K562 (cell line): ENCODE results near the gene MKNK1. TPM values are rescaled to one million over a fixed set of nuclear protein-coding genes. Genes with fewer than 3 reads are reported as not detected.
A peak's percentile ranks its signal among the peaks of the same experiment; 100 is the strongest.

Experiments
- ATAC-seq: fragments of 200-7000 bp; cut with Tn5 transposase; 3 replicates; pipeline ENCODE4 v1.9.1; 2020; ENCODE audit warnings: moderate library complexity
- BruUV-seq: library from RNA; stranded (reverse); fragments of 400-500 nt; replicated peaks from 2 replicates; lab custom pipeline; 2021; lab: Mats Ljungman, UMichigan
- CTCF ChIA-PET: fragments of 300-600 bp; formaldehyde crosslinking; extraction: SDS; loops from one replicate; lab custom pipeline; 2021; ENCODE audit warnings: low intra/inter-chr PET ratio; lab: Yijun Ruan, JAX
- POLR2A ChIA-PET: fragments of 300-600, 350-650 bp; sonication (Branson Sonifier 250); formaldehyde crosslinking; extraction: SDS; loops from one replicate; lab custom pipeline; 2021; ENCODE audit warnings: antibody characterized with exemption, inconsistent platforms; lab: Yijun Ruan, JAX
- DNase-seq, 4 experiments: peaks; one replicate each; pipeline versions ENCODE4 v3.0.0 to v3.0.0-alpha.2; 2011 to 2018; ENCODE audit warnings: low spot score in 3 of 4, mixed read lengths in 3 of 4; ENCODE audit errors: extremely low read depth in 1 of 4
- FAIRE-seq: peaks from 2 replicates; lab custom pipeline; 2011; peaks lifted over from hg19 to GRCh38; lab: Jason Lieb, UNC
- H2AFZ ChIP-seq: 2 replicates; pipeline ENCODE4 v1.6.0; 2011; ENCODE audit warnings: low read depth, low read length, control low read depth, inconsistent platforms
- H3K27ac ChIP-seq: fragments of 200-600 bp; 3 replicates; pipeline ENCODE4 v1.8.0; 2011; ENCODE audit warnings: low read depth, mild to moderate bottlenecking, control low read depth, inconsistent platforms, low read length, moderate library complexity, mixed read lengths; ENCODE audit errors: extremely low read depth
- H3K27me3 ChIP-seq, 2 experiments: fragments of 300-600 bp in 1 of 2; 2 replicates in 1 of 2; 3 replicates in 1 of 2; pipeline versions ENCODE4 v1.6.0 to v1.8.0; 2011; ENCODE audit warnings: inconsistent platforms in 2 of 2, low read length in 2 of 2, mild to moderate bottlenecking in 1 of 2, mixed read lengths in 1 of 2, moderate library complexity in 1 of 2; ENCODE audit not compliant: control insufficient read depth in 2 of 2, insufficient read depth in 2 of 2
- H3K36me3 ChIP-seq: fragments of 300-600 bp; 3 replicates; pipeline ENCODE4 v1.8.0; 2011; ENCODE audit warnings: mild to moderate bottlenecking, low read length, inconsistent platforms; ENCODE audit not compliant: control insufficient read depth, insufficient read depth
- H3K4me1 ChIP-seq, 2 experiments: fragments of 200-600 bp in 1 of 2; replicated peaks in 1 of 2; 2 replicates in 1 of 2; 3 replicates in 1 of 2; pipeline versions ENCODE4 v1.5.1 to v1.8.0; 2011; ENCODE audit warnings: inconsistent platforms in 2 of 2, low read length in 2 of 2, mild to moderate bottlenecking in 1 of 2, mixed read lengths in 1 of 2, moderate library complexity in 1 of 2; ENCODE audit not compliant: control insufficient read depth in 2 of 2, insufficient read depth in 2 of 2
- H3K4me2 ChIP-seq: 2 replicates; pipeline ENCODE4 v1.6.1; 2011; ENCODE audit warnings: low read length, control low read depth, inconsistent platforms, mixed read lengths; ENCODE audit not compliant: insufficient read depth
- H3K4me3 ChIP-seq: fragments of 200-600 bp; sonication (generic), shearing (Covaris generic); 2 replicates; pipeline ENCODE4 v1.5.1; 2016; ENCODE audit warnings: control low read depth, inconsistent platforms
- H3K79me2 ChIP-seq: fragments of 200-600 bp; 3 replicates; pipeline ENCODE4 v1.8.0; 2011; ENCODE audit warnings: low read length, inconsistent platforms; ENCODE audit not compliant: control insufficient read depth, insufficient read depth
- H3K9ac ChIP-seq, 2 experiments: 2 replicates each; pipeline versions ENCODE4 v1.6.0 to v1.6.1; 2011; ENCODE audit warnings: low read depth in 2 of 2, low read length in 2 of 2, control low read depth in 1 of 2, inconsistent platforms in 1 of 2, mild to moderate bottlenecking in 1 of 2, mixed read lengths in 1 of 2; ENCODE audit not compliant: insufficient read depth in 1 of 2
- H3K9me1 ChIP-seq: one replicate; pipeline ENCODE4 v1.6.0; 2011; ENCODE audit warnings: inconsistent platforms, mild to moderate bottlenecking, low read length, moderate library complexity; ENCODE audit not compliant: control insufficient read depth, insufficient read depth
- H3K9me3 ChIP-seq: replicated peaks from 2 replicates; pipeline ENCODE4 v1.5.1; 2011; ENCODE audit warnings: low read depth, low read length, inconsistent platforms; ENCODE audit not compliant: control insufficient read depth, insufficient read depth
- H4K20me1 ChIP-seq: replicated peaks from 2 replicates; pipeline ENCODE4 v1.6.1; 2011; ENCODE audit warnings: low read length, inconsistent platforms, mixed read lengths; ENCODE audit not compliant: control insufficient read depth, insufficient read depth
- CSDE1 ChIP-seq, 2 experiments: fragments of 450-650 bp; IDR thresholded peaks; 2 replicates each; pipeline ENCODE4 v1.6.1; 2016; ENCODE audit warnings: mild to moderate bottlenecking in 1 of 2
- EWSR1 ChIP-seq: fragments of 450-650 bp; IDR thresholded peaks from 2 replicates; pipeline ENCODE4 v1.6.1; 2018; ENCODE audit warnings: borderline replicate concordance, mild to moderate bottlenecking, low read depth, moderate library complexity; ENCODE audit not compliant: partially characterized antibody
- GABPB1 ChIP-seq: sonication (generic); formaldehyde crosslinking; IDR thresholded peaks from 2 replicates; pipeline ENCODE4 v1.8.0; 2022; ENCODE audit warnings: mild to moderate bottlenecking, missing genetic modification reagents
- KLF10 ChIP-seq: fragments of 250-450 bp; sonication (Bioruptor Pico); IDR thresholded peaks from 2 replicates; pipeline ENCODE4 v1.6.1; 2021; ENCODE audit warnings: matching md5 sums
- LCOR ChIP-seq: sonication (generic); formaldehyde crosslinking; IDR thresholded peaks from 2 replicates; pipeline ENCODE4 v1.8.0; 2022; ENCODE audit warnings: mild to moderate bottlenecking, missing genetic modification reagents
- MTA3 ChIP-seq: fragments of 450-650 bp; formaldehyde crosslinking; IDR thresholded peaks from 2 replicates; pipeline ENCODE4 v1.6.1; 2017; ENCODE audit warnings: mild to moderate bottlenecking, borderline replicate concordance
- NCOR1 ChIP-seq: fragments of 450-650 bp; IDR thresholded peaks from 2 replicates; pipeline ENCODE4 v1.6.1; 2016; ENCODE audit warnings: mild to moderate bottlenecking, moderate library complexity
- NELFE ChIP-seq: IDR thresholded peaks from 2 replicates; pipeline ENCODE4 v1.6.1; 2011; ENCODE audit warnings: mild to moderate bottlenecking; ENCODE audit not compliant: insufficient read depth, insufficient read length
- RHOXF2B ChIP-seq: fragments of 250-450 bp; sonication (Bioruptor Pico); conservative IDR thresholded peaks from 2 replicates; pipeline ENCODE4 v1.5.1; 2021
- SMARCA4 ChIP-seq: fragments of 450-650 bp; IDR thresholded peaks from 2 replicates; pipeline ENCODE4 v1.6.1; 2016
- SMC3 ChIP-seq: conservative IDR thresholded peaks from 2 replicates; pipeline ENCODE4 v1.6.1; 2011; ENCODE audit warnings: low read depth, low read length, improper control_type of control experiment; ENCODE audit not compliant: insufficient read depth
- TCF3 ChIP-seq: sonication (generic); formaldehyde crosslinking; IDR thresholded peaks from 2 replicates; pipeline ENCODE4 v1.4.0; 2020; ENCODE audit warnings: mild to moderate bottlenecking, missing genetic modification reagents
- ZNF695 ChIP-seq: fragments of 450-650 bp; formaldehyde crosslinking; IDR thresholded peaks from 2 replicates; pipeline ENCODE4 v1.4.0; 2020; ENCODE audit warnings: mild to moderate bottlenecking, moderate library complexity
- WGBS: fragments of 100-300 bp; shearing (Covaris generic); methylation state at CpG from one replicate; pipeline ENCODE4 v1.1.6; 2016; ENCODE audit warnings: low coverage, mixed read lengths; ENCODE audit not compliant: insufficient coverage; ENCODE audit errors: missing lambda C conversion rate; 5-methylcytosine and 5-hydroxymethylcytosine counted together
- in situ Hi-C: fragments of 300-500 bp; cut with MboI; formaldehyde crosslinking; loops from 4 replicates; pipeline ENCODE4 v1.15.0; 2018; ENCODE audit warnings: inconsistent platforms, mixed read lengths
- intact Hi-C: fragments of 100-400 bp; cut with micrococcal nuclease; formaldehyde crosslinking; loops from 2 replicates; pipeline ENCODE4 v1.14.2; 2022
- polyA plus RNA-seq, 8 experiments: library from polyadenylated mRNA; depleted of rRNA in 4 of 8; stranded (reverse) in 5 of 8; unstranded in 3 of 8; fragments of >200 nt; fragmentation: Nextera tagmentation in 2 of 8; fragmentation: Illumina TruSeq in 1 of 8; extraction: Ambion mirVana in 2 of 8; extraction: Trizol in 1 of 8; gene quantifications; 2 replicates each; pipeline versions ENCODE4 v1.2.1 to v1.2.3, GENCODE V29; 2011 to 2014; ENCODE audit warnings: inconsistent platforms in 1 of 8, missing spikeins in 1 of 8
- total RNA-seq, 7 experiments: library from RNA; depleted of rRNA in 6 of 7; stranded (reverse); fragments of >200 nt in 6 of 7; fragmentation: Illumina TruSeq in 2 of 7; extraction: Trizol in 2 of 7; gene quantifications; 2 replicates each; pipeline versions ENCODE4 v1.2.1 to v1.2.3, GENCODE V29; 2011 to 2021; ENCODE audit warnings: low replicate concordance in 1 of 7
- TF ChIP-seq, protein P1 (sequence below), 2 experiments: fragments of 450-650 bp in 1 of 2; sonication (generic) in 1 of 2; formaldehyde crosslinking in 1 of 2; IDR thresholded peaks in 1 of 2; conservative IDR thresholded peaks in 1 of 2; 2 replicates each; pipeline versions ENCODE4 v1.6.1 to v1.8.1; 2016 to 2023; ENCODE audit warnings: mild to moderate bottlenecking in 2 of 2, moderate library complexity in 2 of 2, inconsistent platforms in 1 of 2, missing genetic modification reagents in 1 of 2
- TF ChIP-seq, protein P2 (sequence below): fragments of 450-650 bp; formaldehyde crosslinking; IDR thresholded peaks from 2 replicates; pipeline ENCODE4 v1.4.0; 2020; ENCODE audit warnings: mild to moderate bottlenecking, moderate library complexity
- TF ChIP-seq, protein P3 (sequence below), 2 experiments: fragments of 150-350 bp in 1 of 2; IDR thresholded peaks; 2 replicates each; pipeline ENCODE4 v1.6.1; 2012 to 2016; ENCODE audit warnings: low read depth in 2 of 2, low read length in 2 of 2, mild to moderate bottlenecking in 1 of 2, moderate library complexity in 1 of 2

Gene MKNK1
- total and polyA plus RNA-seq, 9 of the 15 experiments (the other 6 are each of a cell fraction or from before 2014, with no cell fraction given): 27.7 to 51.3 (median 43.7) TPM

GRCh38 chr1:46622344-46622743 is 18.3 kb upstream of the MKNK1 start (continued):
- TF ChIP-seq, protein P1, sequence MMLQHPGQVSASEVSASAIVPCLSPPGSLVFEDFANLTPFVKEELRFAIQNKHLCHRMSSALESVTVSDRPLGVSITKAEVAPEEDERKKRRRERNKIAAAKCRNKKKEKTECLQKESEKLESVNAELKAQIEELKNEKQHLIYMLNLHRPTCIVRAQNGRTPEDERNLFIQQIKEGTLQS (IDR thresholded peaks at IDR 0.05): no peak
- TF ChIP-seq, protein P1 (CRISPR knock-in tag; conservative IDR thresholded peaks at IDR 0.05): no peak
- TF ChIP-seq MTA3 (0 out of 2 replicates have a peak, but pooled peaks have one; percentile 23), SMC3 (peak; percentile 64), LCOR (CRISPR knock-in tag) (no peak), CSDE1 (IDR thresholded peaks at IDR 0.05) (no peak), NCOR1 (no peak)
- TF ChIP-seq, protein P2, sequence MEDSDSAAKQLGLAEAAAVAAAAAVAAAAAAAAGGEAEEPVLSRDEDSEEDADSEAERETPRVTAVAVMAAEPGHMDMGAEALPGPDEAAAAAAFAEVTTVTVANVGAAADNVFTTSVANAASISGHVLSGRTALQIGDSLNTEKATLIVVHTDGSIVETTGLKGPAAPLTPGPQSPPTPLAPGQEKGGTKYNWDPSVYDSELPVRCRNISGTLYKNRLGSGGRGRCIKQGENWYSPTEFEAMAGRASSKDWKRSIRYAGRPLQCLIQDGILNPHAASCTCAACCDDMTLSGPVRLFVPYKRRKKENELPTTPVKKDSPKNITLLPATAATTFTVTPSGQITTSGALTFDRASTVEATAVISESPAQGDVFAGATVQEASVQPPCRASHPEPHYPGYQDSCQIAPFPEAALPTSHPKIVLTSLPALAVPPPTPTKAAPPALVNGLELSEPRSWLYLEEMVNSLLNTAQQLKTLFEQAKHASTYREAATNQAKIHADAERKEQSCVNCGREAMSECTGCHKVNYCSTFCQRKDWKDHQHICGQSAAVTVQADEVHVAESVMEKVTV (CRISPR knock-in tag): peak; percentile 62; the same call in 1 of the 2 replicates

- Histone ChIP-seq H3K9me1 (no peaks in the 10 kb centered on the region), H3K27ac (no peak overlapping the region), H3K4me1 (peaks cover 13 to 19% of the 10 kb centered on the region in 2 experiments), H3K4me3 (no peak overlapping the region), H3K27me3 (no peaks in the 10 kb centered on the region), H4K20me1 (no peaks in the 10 kb centered on the region), H3K9me3 (no peaks in the 10 kb centered on the region), H3K79me2 (no peaks in the 10 kb centered on the region), H3K4me2 (no peak overlapping the region), H3K36me3 (no peaks in the 10 kb centered on the region), H3K9ac (no peak overlapping the region), H2AFZ (0 out of 2 replicates have a peak overlapping the region, but pooled peaks have one; percentile 11)
- DNase-seq (peak in 1 of 4 experiments; percentile 6), ATAC-seq (no peak), FAIRE-seq (no peak)
- ChIA-PET CTCF (interaction anchor here (0.6 to 4.8 kb wide), 3 partner anchors 38 to 104 kb away, joined by 3 to 46 read pairs (median 3); no protein-coding TSS in a partner anchor), POLR2A (interaction anchor here (0.7 to 2.7 kb wide), 10 partner anchors 12 to 80 kb away, joined by 3 to 12 read pairs (median 4); no protein-coding TSS in a partner anchor)
- BruUV-seq: no TSS peak
- 16% methylated on average over 7 of the region's 7 CpGs for WGBS
- intact Hi-C loops: loop anchor here (1.0 to 5.0 kb wide), 2 partner anchors 65 to 103 kb away; no protein-coding TSS in a partner anchor
- in situ Hi-C loops: no loop called here
- no peak for TF ChIP-seq GABPB1 (CRISPR knock-in tag)
- no peak for TF ChIP-seq KLF10 (CRISPR knock-in tag)
- no peak for TF ChIP-seq NELFE
- no peak for TF ChIP-seq SMARCA4
- TF ChIP-seq ZNF695 (CRISPR knock-in tag): no peak
- TF ChIP-seq RHOXF2B: no peak
- TF ChIP-seq TCF3: no peak
- TF ChIP-seq, protein P3, sequence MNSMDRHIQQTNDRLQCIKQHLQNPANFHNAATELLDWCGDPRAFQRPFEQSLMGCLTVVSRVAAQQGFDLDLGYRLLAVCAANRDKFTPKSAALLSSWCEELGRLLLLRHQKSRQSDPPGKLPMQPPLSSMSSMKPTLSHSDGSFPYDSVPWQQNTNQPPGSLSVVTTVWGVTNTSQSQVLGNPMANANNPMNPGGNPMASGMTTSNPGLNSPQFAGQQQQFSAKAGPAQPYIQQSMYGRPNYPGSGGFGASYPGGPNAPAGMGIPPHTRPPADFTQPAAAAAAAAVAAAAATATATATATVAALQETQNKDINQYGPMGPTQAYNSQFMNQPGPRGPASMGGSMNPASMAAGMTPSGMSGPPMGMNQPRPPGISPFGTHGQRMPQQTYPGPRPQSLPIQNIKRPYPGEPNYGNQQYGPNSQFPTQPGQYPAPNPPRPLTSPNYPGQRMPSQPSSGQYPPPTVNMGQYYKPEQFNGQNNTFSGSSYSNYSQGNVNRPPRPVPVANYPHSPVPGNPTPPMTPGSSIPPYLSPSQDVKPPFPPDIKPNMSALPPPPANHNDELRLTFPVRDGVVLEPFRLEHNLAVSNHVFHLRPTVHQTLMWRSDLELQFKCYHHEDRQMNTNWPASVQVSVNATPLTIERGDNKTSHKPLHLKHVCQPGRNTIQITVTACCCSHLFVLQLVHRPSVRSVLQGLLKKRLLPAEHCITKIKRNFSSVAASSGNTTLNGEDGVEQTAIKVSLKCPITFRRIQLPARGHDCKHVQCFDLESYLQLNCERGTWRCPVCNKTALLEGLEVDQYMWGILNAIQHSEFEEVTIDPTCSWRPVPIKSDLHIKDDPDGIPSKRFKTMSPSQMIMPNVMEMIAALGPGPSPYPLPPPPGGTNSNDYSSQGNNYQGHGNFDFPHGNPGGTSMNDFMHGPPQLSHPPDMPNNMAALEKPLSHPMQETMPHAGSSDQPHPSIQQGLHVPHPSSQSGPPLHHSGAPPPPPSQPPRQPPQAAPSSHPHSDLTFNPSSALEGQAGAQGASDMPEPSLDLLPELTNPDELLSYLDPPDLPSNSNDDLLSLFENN (IDR thresholded peaks at IDR 0.05; ENCODE audit: low read depth in 2 of 2, low read length in 2 of 2): no peak
- TF ChIP-seq EWSR1: no peak
Measured at GRCh38 chr1:46621930-46622329, 17.9 kb upstream of the MKNK1 start.
